NK-92 treated with Interleukin-12 subunit alpha and Interleukin-12 subunit beta, amount 100 ng/mL, for 24 hours (cell line): Measurements from ENCODE around the gene IL17B.

Experiments
- DNase-seq: peaks from one replicate; lab custom pipeline; 2025; lab: John Stamatoyannopoulos, UW

The IL17B gene

DNA sequence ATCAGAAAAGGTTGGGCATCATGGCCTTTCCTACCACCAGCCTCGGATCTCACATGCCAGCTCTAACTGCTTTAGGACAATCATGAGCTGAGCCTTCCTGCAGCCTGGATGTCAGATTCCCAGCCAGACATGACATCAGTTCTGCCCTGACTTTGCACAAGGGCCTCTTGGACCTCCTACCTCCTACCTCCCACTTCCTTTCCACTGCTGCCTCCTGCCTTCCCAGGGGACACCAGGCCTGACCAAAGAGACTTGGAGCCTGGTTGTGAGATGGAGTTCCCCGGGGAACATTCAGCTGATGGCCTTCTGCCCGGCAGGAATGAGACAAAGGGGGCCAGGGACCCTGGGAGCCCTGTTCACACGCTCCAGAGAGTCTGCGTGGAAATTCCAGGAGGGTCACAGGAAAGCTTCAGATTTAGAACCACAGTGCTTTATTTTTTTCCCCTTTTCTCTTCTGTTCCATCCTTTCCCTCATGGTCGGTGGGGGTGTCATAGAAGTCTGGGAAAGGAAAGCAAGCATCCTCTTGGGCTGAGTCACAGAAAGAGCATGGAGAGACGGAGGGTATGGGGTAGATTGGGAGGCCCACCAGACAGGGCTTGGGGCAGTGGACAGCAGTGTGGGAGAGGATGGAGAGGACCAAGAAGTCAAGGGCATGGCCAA lies 35.4 kb upstream of the IL17B start:
- no peak for DNase-seq

DNA sequence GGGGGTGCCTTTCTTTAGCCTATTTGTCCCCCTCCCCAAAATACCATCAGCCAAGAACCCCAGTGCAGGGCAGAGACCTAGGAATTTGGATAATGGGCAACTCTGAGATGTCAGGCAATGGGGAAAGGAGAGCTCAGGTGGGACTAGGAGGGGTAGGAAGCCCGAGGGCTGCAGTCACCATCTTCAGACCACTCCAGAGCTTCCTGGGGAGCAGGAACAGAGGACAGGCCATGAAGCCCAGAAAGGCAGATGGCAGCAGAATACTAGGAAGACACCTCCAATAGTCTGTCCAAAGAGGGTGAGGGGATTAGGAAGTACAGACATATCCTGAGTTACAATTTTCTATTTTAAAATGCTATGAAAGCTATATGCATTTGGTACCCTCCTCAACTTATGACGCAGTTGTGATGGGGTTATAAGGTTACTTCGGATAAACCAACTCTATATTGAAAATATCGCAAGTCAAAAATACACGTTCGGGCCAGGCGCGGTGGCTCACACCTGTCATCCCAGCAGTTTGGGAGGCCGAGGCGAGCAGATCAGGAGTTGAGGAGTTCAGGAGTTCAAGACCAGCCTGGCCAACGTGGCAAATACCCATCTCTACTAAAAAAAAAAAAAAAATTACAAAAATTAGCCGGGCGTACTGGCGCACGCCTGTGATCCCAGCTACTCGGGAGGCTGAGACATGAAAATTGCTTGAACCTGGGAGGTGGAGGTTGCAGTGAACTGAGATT lies 34.6 kb upstream of the IL17B start:
- DNase-seq = no peak

DNA sequence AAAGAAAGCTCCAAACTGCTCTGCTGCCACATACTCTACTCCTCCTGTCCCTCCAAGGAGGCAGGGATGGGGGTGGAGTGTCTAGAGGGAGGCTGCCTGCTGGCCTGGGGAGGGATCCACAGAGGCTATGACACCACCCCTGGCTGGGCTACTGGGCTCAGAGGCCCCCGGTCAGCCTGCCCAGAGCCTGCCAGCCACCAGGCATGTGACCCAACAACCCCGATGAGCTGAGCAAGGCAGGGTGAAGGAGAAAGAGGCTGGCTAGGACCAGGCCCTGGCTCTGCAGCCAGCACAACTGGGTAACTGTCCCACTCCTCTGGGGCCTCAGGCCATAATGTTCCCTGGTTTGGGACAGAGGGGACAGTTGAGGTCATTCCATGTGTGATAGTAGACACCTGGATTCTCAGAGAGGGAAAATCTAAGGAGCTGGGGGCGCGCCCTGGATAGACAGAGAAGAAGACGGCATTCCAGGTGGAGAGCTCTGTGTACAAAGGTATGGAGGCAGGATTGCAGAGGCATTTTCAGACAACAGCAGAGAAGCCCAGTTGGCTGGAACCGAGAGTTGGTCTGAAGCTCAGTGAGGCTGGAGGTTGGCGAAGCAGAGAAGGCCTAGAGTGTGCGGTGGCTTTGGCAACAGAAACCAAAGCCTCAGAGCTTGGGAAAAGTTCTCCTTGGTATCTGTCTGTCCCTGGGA lies 33.8 kb upstream of the IL17B start:
- DNase-seq = no peak

DNA sequence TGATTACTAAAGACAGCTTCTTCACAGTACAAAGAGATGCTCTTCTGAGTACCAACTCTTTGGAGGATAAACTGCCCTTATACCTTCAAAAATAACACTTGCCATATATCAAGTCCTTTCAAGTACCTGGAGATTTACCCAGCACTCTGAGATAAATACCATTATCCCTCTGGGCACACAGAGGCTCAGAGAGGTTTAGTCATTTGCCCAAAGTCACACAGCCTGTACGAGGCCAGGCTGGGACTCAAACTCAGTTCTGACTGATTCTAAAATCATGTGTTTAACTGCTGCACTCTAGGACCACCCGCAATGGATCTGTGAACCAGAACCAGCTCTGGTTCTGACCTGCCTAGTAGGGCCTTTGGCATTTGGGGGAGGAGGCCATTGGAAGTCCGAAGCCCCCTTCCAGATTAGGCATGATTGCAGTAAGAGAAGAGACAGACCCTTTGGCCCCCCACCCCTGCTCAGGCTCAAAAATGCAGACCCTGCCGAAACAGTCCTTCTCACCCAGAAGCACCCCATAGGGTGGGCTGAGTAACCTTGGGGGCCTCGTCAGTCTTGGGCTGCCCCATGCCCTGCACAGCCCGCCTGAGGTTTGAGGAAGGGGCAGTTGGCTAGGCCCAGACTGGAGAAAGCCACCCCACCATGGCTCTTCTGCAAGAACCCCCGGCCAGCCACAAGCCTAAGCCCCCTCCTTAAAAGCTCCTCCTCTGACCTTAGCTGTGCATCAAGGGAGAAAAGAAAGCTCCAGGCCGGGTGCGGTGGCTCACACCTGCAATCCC lies 32.8 kb upstream of the IL17B start:
- DNase-seq = no peak

DNA sequence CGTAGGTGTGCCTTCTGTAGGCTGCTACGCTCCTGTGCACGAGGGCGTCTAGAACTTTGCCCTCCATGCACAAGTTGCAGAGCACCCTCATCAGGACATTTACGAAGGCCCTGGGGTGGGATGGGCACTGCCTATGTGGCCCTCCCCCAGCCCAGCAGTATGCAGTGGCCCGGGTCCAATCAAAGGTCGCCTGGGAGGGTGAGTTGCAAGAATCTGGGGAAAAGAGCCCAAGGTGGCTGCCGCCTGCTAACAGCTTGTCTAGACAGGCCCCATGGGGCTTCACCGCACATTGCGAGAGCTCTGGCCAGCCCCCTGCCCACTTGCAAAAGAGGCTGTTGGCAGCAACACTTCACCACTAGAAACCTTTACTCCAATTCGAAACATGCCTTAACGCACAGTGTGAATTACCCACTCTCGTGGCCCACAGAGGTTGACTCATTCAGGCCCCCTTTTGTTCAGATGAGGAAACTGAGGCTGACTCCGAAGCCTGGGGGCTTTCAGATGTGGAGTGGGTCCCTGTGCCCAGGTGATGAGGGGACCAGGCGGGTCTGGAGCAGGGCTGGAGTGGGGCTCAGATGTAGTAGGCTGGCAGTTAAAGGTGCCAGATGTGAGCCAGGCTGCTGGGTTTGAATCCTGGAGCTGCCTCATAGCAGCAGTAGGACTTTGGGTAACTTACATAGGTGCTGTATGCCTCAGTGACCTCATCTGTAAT lies 31.8 kb upstream of the IL17B start:
- no peak for DNase-seq

DNA sequence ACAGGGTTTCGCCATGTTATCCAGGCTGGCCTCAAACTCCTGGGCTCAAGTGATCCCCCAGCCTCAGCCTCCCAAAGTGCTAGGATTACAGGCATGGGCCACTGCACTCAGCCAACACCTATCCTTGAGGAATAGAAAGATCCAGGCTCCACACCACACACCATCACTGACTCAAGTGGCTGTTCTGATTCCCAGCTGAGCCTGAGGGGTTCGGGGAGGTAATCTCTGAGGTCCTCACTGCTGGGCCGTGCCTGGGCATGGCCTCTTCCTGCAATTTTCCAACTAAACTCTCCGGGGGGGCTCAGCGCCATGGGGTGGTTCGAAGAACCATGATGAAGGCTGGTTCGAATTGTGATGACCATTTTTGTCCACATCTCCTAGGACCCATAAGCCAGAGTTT lies 31.0 kb upstream of the IL17B start:
- DNase-seq = no peak

DNA sequence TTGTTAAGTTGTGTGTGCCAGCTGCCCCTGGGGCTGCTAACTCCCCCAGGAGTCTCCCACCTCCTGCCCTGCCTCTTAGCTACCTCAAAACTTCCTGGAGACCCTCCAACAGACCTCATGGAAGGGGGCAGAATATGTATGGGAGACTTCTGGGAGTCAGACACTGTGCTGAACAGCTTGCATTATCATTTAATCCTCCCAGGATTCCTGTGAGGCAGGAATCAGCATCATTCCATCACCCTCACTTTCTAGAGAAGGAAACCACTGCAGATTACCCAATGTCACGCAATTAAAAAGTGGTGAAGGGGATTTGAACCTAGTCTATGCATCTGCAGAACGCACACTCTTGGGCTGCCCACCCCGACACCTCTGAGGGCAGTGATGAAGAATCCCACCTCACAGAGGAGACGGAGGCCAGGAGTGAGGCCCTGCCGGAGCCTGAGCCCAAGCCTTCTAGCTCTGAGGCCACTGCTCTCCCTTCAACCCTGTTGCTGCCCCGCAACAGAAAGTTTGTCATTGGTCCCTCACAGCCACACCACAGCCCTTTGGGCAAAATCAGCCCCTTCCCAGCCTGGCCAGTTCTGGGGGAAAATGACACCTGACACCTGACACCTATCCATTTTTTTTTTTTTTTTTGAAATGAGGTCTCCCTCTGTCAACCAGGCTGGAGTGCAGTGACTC lies 30.3 kb upstream of the IL17B start:
- no peak for DNase-seq

DNA sequence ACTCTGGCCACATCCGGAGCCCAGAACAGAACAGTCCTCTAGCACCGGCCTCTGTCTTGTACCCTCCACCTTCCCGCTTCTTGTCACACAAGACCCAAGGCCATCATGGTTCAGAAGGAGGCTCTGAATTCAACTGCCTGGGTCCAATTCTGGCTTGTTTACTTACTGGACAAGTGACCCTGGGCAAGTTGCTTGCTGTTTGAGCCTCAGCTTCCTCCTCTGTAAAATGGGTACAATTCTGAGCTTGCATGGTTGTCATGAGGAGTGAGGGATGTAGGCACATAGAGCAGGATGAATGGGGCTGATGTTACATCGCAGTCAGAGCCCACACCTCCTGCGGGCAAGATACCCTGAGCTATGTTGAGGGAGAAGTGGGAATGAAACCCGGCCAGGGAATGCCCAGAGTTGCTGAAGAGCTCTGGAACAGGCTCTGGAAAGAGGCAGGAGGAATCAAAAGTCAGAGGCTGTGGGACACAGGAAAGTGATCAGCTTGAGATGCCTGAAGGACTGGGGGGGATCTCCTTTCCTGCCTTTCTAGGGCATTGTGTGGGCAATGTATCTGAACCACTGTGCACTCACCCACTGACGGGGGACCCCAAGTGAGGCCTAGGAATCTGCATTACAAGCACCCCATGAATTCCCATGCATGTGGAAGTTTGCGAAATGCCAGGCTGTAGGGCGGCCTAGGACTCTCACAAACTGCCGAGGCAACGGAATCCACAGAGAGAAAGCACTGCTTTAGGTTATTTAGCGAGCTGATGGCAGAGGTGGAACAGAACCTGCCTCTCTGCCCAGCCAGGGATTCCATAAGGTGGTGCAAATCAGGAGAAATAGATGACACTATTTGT lies 29.4 kb upstream of the IL17B start:
- no peak for DNase-seq

DNA sequence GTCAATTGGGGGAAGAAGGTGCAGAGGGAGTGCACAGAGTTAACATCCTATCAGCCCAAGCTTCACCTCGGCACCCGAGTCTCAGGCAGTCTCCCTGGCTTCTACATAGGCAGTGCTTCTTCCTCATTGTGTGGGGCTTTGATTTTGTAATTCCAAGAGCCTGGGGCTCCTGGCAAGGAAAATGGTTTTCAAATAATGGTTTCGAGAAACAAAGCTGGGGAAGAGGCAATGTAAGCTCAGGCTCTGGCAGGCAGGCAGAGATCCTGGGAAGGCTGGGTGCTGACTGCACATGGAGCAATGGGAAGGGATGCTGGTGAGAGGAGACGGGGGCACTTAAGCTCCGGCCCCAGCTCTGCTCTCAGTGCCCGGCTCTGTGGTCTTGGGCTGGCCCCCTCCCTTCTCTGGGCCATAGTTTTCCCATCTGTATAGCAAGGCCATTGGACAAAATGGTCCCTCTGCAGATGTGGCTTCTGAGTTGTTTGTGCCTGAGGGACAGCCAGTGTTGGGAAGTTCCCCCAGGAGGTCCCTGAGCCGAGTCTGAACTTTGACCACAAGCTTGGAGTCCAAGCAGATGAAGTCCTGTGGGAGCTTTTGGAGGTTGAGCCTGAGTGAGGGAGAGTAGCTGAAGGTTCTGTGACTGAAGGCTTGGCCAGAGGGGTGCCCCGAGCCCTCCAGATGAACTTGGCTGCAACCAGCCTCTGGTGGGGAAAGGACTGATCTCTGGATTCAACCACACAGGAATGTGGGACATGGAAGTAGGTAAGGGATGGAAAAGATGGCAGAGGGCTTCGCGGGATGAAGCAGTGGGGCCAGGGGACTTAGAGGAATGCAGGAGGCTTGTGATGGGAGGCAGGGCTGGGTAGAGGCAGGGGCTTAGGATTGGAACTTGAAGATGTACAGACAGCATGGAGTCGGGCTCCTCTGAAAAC lies 28.5 kb upstream of the IL17B start:
- DNase-seq = no peak

DNA sequence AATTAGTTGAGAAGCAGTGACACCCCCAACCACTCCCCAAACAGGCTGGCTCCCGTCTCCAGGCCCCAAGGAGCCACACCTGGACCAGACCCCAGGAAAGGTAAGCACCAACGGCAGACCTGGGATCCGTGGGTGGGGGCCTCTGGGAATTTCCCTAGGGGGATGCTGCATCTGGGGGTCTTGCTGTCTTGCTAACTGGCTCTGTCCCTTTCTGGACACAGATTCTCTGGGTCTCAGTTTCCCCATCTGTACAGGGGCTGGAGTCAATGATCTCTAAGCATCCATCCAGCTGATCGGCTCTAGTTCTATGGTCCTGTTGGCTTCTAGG lies 27.9 kb upstream of the IL17B start:
- DNase-seq = no peak

DNA sequence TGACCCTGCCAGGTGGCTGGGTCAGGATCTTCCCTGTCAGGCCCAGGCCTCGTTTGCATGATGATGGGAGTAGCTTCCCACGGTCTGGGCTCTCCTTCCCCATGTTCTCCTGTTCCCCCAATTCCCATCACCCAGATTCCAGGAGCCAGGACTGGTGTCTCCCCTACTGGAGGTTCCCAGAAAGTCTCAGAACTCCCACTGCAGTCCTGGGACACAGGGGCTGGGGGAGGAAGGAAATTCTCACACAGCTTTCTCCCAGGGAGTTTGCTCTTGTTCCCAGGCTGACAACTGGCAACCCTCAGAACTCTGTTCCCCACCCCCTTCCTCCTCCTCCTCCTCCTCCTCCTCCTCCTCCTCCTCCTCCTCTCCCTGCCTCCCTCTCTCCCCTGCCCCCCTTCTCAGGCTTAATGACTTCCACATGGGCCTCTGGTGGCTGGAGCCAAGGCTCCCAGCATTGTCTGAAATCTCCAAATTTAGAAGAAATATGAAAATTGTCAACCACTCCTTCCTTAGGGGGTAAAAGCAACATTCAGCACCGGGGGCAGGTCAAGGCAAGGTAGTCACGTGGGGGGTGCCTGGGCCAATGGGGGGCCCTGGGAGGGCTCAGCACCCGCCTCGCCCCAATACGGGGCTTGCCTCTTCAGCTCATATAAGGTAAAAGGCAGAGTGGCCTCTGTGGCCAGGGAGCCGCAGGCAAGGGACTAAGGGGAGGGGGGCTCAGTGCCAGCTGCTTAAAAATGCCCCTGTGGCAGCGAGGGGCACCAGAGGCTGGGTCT lies 27.3 kb upstream of the IL17B start:
- no peak for DNase-seq

DNA sequence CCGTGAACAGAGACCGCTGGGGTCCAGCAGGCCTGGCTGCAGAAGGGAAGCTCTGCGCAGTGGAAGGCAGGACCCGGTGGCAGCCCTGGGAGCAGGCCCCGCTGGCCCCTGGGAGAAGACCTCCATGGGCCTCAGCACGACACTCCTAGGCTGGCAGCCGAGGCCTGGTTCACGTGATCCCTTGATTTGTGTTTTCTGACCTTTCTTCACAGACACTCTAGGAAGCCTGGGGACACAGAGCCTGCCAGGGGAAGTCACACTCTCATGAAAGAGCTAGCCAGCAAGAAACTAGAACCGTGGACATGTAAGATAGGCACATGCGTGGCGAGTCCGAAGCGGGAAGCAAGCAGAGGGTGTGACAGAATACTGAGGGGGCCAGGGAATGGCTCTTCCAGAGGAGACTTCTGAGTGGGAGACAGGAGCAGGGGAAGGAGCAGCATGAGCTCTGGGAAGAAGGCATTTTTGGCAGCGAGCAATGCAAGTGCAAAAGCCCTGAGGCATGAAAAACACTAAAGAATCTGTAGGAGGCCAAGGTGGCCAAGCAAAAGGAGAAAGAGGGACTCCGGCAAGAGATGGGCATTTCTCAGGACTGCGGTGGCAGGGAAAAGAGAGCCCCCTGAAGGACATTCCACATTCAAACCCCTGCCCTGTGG lies 26.6 kb upstream of the IL17B start:
- no peak for DNase-seq

DNA sequence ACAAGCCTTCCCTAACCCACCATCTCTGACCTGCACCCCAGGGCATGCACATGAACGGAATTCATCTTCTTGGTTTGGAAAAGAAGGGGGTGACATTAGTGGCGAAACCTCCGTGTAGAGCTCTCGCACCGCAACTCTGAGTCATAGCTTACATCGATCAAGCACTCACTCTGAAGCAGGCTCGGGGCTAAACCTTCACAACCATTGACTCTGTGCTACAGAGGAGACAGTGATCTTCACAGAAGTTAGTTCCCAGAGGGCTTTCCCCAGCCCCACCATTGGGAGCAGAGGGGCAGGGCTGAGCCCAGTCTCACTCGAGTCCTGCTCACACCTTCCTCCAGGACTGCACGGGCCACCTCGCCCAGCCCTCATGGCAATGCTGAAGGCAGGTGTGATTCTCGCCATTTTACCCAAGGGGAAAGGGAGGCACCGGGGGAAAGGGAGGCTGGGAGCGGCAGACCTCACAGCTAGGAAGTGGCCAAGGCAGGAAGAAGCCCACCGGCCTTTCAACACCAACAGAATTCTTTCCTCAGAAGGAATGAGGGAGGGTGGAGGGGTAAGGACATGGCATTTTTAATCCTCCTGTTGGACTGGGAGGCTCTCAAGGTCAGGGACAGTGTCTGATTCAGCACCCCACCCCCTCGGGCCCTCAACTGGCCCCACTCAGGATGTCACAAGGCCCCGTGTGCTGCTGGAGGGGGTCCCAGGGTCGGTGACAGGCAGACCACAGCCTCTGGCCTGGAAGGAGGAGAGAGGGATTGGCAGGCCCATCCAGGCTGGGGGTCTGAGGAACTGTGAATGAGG lies 25.9 kb upstream of the IL17B start:
- no peak for DNase-seq

DNA sequence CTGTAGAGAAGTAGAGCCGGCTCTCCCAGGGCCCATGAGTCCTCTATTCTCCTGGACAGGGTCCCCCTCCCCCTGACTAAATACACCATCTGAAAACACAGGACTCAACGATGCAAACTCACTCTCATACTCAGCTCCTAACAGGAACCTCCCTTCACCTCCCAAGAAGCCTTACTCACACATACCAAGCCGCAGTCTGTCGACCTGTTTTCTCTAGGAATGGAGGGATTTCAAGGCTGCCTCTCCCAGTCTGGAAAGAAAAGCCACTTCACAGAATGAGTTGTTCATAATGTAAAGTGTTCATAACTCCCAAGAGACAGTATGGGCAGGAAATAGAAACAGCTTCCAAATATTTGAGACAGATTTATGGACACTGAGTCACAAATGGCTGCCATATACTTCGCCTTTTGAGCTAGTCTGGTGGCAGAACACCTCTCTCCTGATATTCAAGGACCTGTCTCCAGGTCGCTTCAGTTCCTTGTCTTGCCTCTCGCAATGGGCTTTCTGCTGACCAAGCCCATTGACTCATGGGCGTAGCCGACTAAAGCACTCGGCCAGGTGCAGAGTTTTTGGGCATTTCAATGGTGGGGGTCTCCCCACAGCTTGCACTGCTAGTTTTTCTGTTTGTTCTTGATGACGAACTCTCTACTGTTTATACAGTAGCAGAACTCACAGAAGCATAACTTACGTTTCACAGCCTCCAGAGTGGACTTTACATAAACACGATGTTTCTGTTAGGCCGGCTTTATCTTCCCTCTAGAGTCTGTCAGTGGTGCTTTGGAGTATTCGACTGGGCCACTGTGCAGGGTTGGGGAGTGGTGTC lies 25.0 kb upstream of the IL17B start:
- no peak for DNase-seq

DNA sequence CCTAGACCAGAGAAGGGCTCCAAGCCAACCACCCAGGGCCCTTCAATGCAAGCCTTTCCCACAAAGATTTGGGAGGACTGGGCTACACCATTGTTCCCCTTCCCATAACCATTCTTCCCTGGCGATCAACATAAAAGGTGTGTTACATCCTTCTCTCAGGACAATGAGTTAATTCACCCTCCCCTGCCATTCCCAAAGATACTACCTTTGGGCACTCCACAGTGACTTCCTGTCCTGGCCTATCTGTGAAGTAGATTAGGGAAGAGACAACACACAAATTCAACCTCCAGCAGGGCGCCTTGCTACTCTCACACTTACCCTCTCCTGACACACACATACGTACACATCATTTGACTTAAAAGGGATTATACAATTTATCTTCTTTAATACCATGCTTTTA lies 23.2 kb upstream of the IL17B start:
- DNase-seq = no peak

DNA sequence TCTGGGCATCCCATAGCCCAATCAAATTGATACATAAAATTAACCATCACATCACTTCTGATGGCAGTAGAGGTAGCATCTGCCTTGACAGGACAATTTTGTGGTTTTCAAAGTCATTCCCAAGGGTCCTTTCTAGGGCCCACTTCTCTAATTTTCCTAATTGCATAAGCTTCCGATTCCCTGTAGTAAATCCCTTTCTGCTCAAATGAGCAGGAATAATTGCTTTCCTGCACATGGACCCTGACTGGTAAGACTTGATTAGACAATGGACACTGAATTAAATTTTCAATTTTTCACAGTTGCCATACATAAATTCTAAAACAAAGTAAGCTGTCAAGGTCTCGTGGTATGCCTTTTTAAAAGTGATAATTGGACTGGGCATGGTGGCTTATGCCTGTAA lies 22.0 kb upstream of the IL17B start:
- no peak for DNase-seq
